Measurements from ENCODE around the gene KLF2.

KLF2 gene

GRCh38 chr19:16376649-16377048 is 52.0 kb downstream of the KLF2 start:
- peak; percentile 29 for TF ChIP-seq CTCF (IDR thresholded peaks at IDR 0.05)
- H3K27ac ChIP-seq, result peak overlapping the region; percentile 27
- H3K4me3 ChIP-seq (ENCODE audit: low read depth in 1 of 2, low read length in 1 of 2), result no peak overlapping the region
- H3K36me3 ChIP-seq, result peaks cover 42% of the 10 kb centered on the region
- H3K4me1 ChIP-seq (ENCODE audit: control insufficient read depth in 1 of 2, insufficient read depth in 1 of 2, low read depth in 1 of 2, low read length in 1 of 2), result peaks cover 13 to 15% of the 10 kb centered on the region in 2 experiments
- no peaks in the 10 kb centered on the region for H3K9me3 ChIP-seq
- no peaks in the 10 kb centered on the region for H3K27me3 ChIP-seq

GRCh38 chr19:16377521-16377920 is 52.9 kb downstream of the KLF2 start:
- H3K4me1 ChIP-seq (ENCODE audit: control insufficient read depth in 1 of 2, insufficient read depth in 1 of 2, low read depth in 1 of 2, low read length in 1 of 2), result peaks cover 6 to 9% of the 10 kb centered on the region in 2 experiments
- TF ChIP-seq CTCF (IDR thresholded peaks at IDR 0.05), result no peak
- H3K9me3 ChIP-seq, result no peaks in the 10 kb centered on the region
- H3K4me3 ChIP-seq (ENCODE audit: low read depth in 1 of 2, low read length in 1 of 2), result no peak overlapping the region
- H3K27me3 ChIP-seq, result no peaks in the 10 kb centered on the region
- H3K36me3 ChIP-seq, result peaks cover 45% of the 10 kb centered on the region
- H3K27ac ChIP-seq, result no peak overlapping the region
